Suprapubic skin (tissue), 4 donors: ENCODE results near the gene SCNN1B. TPM values are rescaled to one million over a fixed set of nuclear protein-coding genes. Genes with fewer than 3 reads are reported as not detected.
A peak's percentile ranks its signal among the peaks of the same experiment; 100 is the strongest.

Source experiments
- DNase-seq, 2 donors: peaks; one replicate each; pipeline ENCODE4 v3.0.0-alpha.2; 2019; ENCODE audit warnings: low spot score in 2 of 2
- H3K27ac ChIP-seq: fragments of 200-600 bp; sonication (generic); one replicate; pipeline ENCODE4 v1.5.1; 2019
- H3K27me3 ChIP-seq: fragments of 200-600 bp; sonication (generic); one replicate; pipeline ENCODE4 v1.5.1; 2019
- H3K36me3 ChIP-seq: fragments of 200-600 bp; sonication (generic); one replicate; pipeline ENCODE4 v1.5.1; 2019
- H3K4me1 ChIP-seq: fragments of 200-600 bp; sonication (generic); one replicate; pipeline ENCODE4 v1.5.1; 2019
- H3K4me3 ChIP-seq: fragments of 200-600 bp; sonication (generic); one replicate; pipeline ENCODE4 v1.5.1; 2019; ENCODE audit warnings: mild to moderate bottlenecking
- H3K9me3 ChIP-seq: fragments of 200-600 bp; sonication (generic); one replicate; pipeline ENCODE4 v1.5.1; 2019
- EP300 ChIP-seq: sonication (generic); formaldehyde crosslinking; IDR thresholded peaks from one replicate; pipeline ENCODE4 v1.6.1; 2017; ENCODE audit warnings: antibody characterized with exemption
- POLR2A ChIP-seq, 2 donors: fragments of 450-650 bp; IDR thresholded peaks; one replicate each; pipeline ENCODE4 v1.6.1; 2017; ENCODE audit warnings: antibody characterized with exemption in 2 of 2, mild to moderate bottlenecking in 2 of 2, moderate library complexity in 2 of 2
- POLR2AphosphoS5 ChIP-seq, 3 donors: sonication (generic); formaldehyde crosslinking; IDR thresholded peaks; one replicate each; pipeline ENCODE4 v1.6.1; 2017; ENCODE audit warnings: antibody characterized with exemption in 3 of 3
- WGBS: methylation state at CpG from one replicate; pipeline ENCODE4 v1.1.5; 2018; 5-methylcytosine and 5-hydroxymethylcytosine counted together
- total RNA-seq, 4 donors: library from RNA; depleted of rRNA; stranded (reverse); fragments of >200 nt; gene quantifications; one replicate each; pipeline ENCODE4 v1.1.0, GENCODE V29; 2016
- TF ChIP-seq, protein P1 (sequence below), 2 donors: fragments of 200-600 bp in 1 of 2; fragments of 450-650 bp in 1 of 2; sonication (generic) in 1 of 2; IDR thresholded peaks; one replicate each; pipeline ENCODE4 v1.5.1; 2016 to 2019; ENCODE audit warnings: antibody characterized with exemption in 2 of 2, mild to moderate bottlenecking in 1 of 2, moderate library complexity in 1 of 2

Gene SCNN1B
- total RNA-seq, 4 donors from 2014 or later = 36.8 to 73.6 (median 64.1) TPM

DNA sequence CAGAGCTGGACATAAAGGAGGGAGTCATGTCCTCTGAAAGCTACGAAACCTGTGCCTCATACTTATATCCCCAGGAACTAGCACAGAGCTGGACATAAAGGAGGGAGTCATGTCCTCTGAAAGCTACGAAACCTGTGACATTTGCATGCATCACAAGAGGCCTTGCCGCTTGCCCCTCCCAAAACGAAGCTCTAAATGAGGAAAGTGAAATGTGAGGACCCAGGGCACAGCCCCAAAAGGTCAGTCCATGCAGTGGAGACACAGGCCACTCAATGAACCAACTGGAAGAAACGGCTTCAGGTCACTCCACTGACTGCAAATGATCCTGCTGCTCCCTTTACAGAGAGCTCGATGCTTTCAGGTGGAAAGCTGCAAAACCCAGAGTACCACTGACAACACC, 112.6 kb downstream of the SCNN1B start:
- WGBS = 100% methylated on average over 5 of the region's 6 CpGs
- Histone ChIP-seq H3K27ac (no peak overlapping the region), H3K36me3 (peaks cover 90% of the 10 kb centered on the region), H3K27me3 (no peaks in the 10 kb centered on the region), H3K4me1 (no peaks in the 10 kb centered on the region), H3K9me3 (no peaks in the 10 kb centered on the region), H3K4me3 (no peak overlapping the region)
- DNase-seq = no peak
- TF ChIP-seq, protein P1, sequence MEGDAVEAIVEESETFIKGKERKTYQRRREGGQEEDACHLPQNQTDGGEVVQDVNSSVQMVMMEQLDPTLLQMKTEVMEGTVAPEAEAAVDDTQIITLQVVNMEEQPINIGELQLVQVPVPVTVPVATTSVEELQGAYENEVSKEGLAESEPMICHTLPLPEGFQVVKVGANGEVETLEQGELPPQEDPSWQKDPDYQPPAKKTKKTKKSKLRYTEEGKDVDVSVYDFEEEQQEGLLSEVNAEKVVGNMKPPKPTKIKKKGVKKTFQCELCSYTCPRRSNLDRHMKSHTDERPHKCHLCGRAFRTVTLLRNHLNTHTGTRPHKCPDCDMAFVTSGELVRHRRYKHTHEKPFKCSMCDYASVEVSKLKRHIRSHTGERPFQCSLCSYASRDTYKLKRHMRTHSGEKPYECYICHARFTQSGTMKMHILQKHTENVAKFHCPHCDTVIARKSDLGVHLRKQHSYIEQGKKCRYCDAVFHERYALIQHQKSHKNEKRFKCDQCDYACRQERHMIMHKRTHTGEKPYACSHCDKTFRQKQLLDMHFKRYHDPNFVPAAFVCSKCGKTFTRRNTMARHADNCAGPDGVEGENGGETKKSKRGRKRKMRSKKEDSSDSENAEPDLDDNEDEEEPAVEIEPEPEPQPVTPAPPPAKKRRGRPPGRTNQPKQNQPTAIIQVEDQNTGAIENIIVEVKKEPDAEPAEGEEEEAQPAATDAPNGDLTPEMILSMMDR (IDR thresholded peaks at IDR 0.05) = no peak
- TF ChIP-seq POLR2A (IDR thresholded peaks at IDR 0.05) = no peak
- no peak for TF ChIP-seq EP300
- no peak for TF ChIP-seq POLR2AphosphoS5 (IDR thresholded peaks at IDR 0.05)

DNA sequence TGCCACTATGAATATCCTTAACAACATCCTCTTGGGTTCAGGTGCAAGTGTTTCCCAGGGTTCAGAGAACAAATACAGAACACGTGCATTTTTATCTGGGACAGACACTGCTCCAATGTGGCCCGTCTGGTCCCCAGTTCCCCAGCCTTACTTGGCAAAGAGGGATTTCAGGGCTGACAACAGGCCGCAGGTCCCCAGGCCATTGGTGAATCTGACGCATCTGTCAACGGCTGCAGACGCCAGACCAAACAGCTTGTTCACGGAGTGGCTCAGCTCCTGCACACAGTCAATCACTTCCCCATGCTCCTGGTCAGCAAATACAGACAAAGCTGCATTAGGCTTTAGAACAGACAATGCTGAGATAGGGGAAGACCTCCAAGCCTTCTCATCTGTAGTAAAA, 114.7 kb downstream of the SCNN1B start:
- no peaks in the 10 kb centered on the region for H3K9me3 ChIP-seq
- no peak for TF ChIP-seq EP300
- no peak for DNase-seq
- no peak overlapping the region for H3K4me3 ChIP-seq
- no peak overlapping the region for H3K27ac ChIP-seq
- H3K4me1 ChIP-seq = no peaks in the 10 kb centered on the region
- no peaks in the 10 kb centered on the region for H3K27me3 ChIP-seq
- WGBS = 90% methylated on average over 7 of the region's 7 CpGs
- H3K36me3 ChIP-seq = peaks cover 70% of the 10 kb centered on the region

DNA sequence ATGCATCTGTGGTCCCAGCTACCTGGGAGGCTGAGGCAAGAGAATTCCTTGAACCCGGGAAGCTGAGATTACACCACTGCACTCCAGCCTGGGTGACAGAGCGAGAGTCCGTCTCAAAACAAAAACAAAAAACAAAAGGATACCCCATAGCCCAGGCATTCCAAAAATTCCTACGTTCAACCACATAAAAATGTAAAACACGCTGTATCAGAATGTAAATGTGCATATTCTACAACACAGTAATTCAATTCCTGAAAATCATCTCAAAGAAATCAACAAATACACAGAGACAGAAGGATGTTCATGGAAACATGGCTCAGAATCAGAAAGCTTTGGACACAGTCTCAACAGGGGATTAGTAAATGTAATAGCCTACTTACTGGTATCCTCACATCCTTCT, 117.9 kb downstream of the SCNN1B start:
- DNase-seq = no peak
- H3K4me1 ChIP-seq = peaks cover 19% of the 10 kb centered on the region
- 91% methylated on average over 5 of the region's 5 CpGs for WGBS
- no peak overlapping the region for H3K4me3 ChIP-seq
- H3K9me3 ChIP-seq = no peaks in the 10 kb centered on the region
- H3K27ac ChIP-seq = no peak overlapping the region
- H3K27me3 ChIP-seq = no peaks in the 10 kb centered on the region
- peaks cover 38% of the 10 kb centered on the region for H3K36me3 ChIP-seq
- TF ChIP-seq POLR2A (IDR thresholded peaks at IDR 0.05) = no peak

DNA sequence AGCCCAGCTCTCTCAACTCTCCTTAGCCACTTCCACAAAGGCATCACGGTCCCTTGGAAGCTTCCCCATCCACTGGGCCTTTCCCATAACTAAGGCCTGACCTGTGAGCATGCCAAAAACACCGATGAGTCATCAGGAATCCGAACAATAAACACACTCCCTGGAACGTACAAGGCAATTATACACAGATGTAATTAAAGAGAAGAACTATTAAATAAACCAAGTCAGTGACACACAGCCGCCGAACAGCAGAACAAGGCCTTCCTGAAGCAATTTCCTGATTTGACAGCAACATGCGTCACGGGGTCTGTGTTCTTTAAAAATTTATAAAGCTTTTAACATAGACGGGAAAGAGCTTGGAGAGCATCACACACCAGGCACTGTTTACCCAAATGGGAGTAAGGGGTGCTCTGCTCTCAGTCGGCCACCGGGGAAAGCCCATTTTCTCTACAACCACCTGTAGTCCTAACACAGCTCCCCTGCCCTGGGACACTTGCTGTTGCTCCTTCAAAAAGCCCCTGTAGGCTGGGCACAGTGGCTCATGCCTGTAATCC, 121.5 kb downstream of the SCNN1B start:
- TF ChIP-seq POLR2AphosphoS5 (IDR thresholded peaks at IDR 0.05) (peak in 2 of 3 donors; percentile 75 to 78), POLR2A (IDR thresholded peaks at IDR 0.05) (no peak)
- TF ChIP-seq, protein P1 (IDR thresholded peaks at IDR 0.05) = no peak
- H3K4me3 ChIP-seq = no peak overlapping the region
- no peaks in the 10 kb centered on the region for H3K27me3 ChIP-seq
- WGBS = 25% methylated on average over 11 of the region's 11 CpGs
- H3K4me1 ChIP-seq = peaks cover 22% of the 10 kb centered on the region
- peaks cover 8% of the 10 kb centered on the region for H3K36me3 ChIP-seq
- peak; percentile 83 to 89 for DNase-seq
- H3K9me3 ChIP-seq = no peaks in the 10 kb centered on the region
- peak overlapping the region; percentile 96 for H3K27ac ChIP-seq

DNA sequence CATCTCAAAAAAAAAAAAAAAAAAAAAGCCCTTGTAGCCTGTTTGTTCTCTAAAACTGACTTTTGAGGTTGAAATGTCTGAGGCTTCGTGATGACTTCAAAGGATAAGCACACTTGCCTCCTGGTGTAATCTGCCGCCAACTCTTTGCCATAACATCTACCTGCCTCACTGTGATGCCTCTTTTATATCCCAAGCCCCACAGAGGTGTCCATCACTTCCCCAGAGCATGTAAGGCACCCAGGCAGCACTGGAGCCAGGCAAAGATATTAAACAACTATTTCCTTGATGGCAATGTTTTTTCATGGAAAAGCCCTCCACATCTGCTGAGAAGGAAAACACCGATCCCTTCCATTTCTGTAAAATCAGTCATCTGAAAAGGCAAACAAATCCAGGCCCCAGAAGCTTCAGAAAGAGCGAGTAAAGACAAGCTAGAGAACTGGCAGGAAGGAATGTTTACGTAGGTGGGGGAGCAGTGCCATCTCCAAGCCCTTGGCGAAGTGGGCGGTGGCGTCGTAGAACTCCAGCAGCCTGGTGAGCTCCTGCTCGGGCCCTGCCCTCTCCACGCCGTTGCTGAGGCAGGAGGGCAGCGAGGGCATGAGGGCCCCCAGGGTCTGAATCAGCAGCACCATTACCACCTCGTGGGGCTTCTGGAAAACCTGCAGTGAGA, 122.3 kb downstream of the SCNN1B start:
- Histone ChIP-seq H3K4me3 (no peak overlapping the region), H3K36me3 (peaks cover 8% of the 10 kb centered on the region), H3K27ac (peak overlapping the region; percentile 96), H3K9me3 (no peaks in the 10 kb centered on the region), H3K4me1 (peaks cover 22% of the 10 kb centered on the region), H3K27me3 (no peaks in the 10 kb centered on the region)
- peak in 1 of 2 donors; percentile 69 for DNase-seq
- TF ChIP-seq EP300 = no peak
- TF ChIP-seq POLR2AphosphoS5 (IDR thresholded peaks at IDR 0.05) = peak in 1 of 3 donors; percentile 48
- TF ChIP-seq, protein P1 (IDR thresholded peaks at IDR 0.05) = no peak
- no peak for TF ChIP-seq POLR2A (IDR thresholded peaks at IDR 0.05)
- WGBS = 47% methylated on average over 9 of the region's 14 CpGs

DNA sequence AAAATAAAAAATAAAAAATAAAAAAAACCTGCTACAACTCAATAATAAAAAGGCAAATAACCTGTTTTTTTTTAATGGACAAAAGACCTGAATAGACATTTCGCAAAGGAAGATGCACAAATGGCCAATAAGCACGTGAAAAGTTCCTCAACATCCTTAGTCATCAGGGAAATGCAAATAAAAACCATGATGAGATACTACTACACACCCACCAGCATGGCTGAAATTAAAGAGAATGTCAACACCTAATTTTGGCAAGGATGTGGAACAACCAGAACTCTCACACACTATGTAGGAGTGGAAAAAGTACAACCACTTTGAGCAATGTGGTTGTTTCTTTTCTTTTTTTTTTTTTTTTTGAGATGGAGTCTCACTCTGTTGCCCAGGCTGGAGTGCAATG, 126.2 kb downstream of the SCNN1B start:
- Histone ChIP-seq H3K36me3 (peaks cover 45% of the 10 kb centered on the region), H3K27ac (no peak overlapping the region), H3K9me3 (no peaks in the 10 kb centered on the region), H3K27me3 (no peaks in the 10 kb centered on the region), H3K4me1 (peaks cover 18% of the 10 kb centered on the region), H3K4me3 (no peak overlapping the region)
- TF ChIP-seq POLR2AphosphoS5 (IDR thresholded peaks at IDR 0.05) = no peak
- TF ChIP-seq EP300 = no peak
- TF ChIP-seq, protein P1 (IDR thresholded peaks at IDR 0.05) = no peak
- TF ChIP-seq POLR2A (IDR thresholded peaks at IDR 0.05) = no peak
- no peak for DNase-seq
- WGBS = 60% methylated on average over 2 of the region's 2 CpGs

Other genes starting within 250 kb of the SCNN1B start
- gene USP31, start 152.8 kb upstream of the SCNN1B start, total RNA-seq = 10 to 100 TPM; 22.0 to 44.7 (median 31.2) TPM
- 10 to 100 TPM in 3 of 4 donors, 1 to 10 TPM in 1; 8.5 to 25.6 (median 16.6) TPM for gene SCNN1G, start 119.6 kb upstream of the SCNN1B start, total RNA-seq
- 10 to 100 TPM; 16.3 to 73.7 (median 24.6) TPM for gene COG7, start 150.9 kb downstream of the SCNN1B start, total RNA-seq
- 100 to 1,000 TPM in 1 of 4 donors, 10 to 100 TPM in 3; 44.1 to 117 (median 53.4) TPM for gene GGA2, start 208.2 kb downstream of the SCNN1B start, total RNA-seq